GM08714 (cell line): ENCODE measurements around the gene MTA3.
"Not testable (repeated sequence)": the region's sequence is repeated elsewhere in the genome, so short reads cannot be mapped to it uniquely, and the experiment has no call there.

Source experiments
- H3K4me3 ChIP-seq: fragments of 200-500 bp; sonication (Bioruptor generic); 2 replicates; pipeline ENCODE4 v1.5.1; 2014; ENCODE audit warnings: mild to moderate bottlenecking, low read length, inconsistent platforms
- ZNF274 ChIP-seq: IDR thresholded peaks from 2 replicates; pipeline ENCODE4 v1.6.1; 2012; ENCODE audit warnings: mild to moderate bottlenecking, low read depth, low read length

The MTA3 gene

DNA sequence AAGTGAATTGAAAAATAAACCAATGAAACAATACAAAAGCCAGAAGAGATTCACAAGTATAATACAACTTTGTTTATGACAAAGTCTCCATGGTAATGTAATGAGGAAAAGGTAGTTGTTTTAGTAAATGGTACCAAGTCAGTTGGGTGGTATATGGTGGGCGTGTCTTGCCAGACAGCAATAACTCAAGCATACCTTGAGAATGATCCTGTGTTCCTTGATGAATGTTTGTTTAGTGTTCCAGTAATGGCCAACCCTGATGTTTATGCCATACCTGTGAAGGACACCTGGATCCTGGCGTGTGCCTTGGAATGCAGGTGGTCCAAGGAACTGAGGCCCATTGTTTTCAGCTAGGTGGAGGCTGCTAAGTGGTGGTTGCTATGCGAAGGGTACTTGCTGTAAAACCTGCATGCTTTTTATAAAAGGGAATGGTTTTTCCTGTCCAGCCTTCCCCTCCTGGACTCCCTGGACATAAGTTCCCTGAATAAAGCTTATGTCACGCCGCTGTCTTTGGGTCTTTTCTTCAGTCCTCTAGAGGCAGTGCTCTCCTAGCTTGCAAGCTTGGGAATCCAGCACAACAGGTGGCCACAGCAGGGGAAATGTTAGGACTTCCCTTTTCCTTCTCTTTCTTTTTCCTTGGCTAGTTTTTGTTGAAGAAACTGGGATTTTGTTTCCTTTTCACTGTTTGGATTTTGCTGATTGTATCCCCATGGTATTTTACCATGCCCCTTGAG is 54.7 kb downstream of the MTA3 start:
- TF ChIP-seq ZNF274: no peak
- no peak overlapping the region for H3K4me3 ChIP-seq

DNA sequence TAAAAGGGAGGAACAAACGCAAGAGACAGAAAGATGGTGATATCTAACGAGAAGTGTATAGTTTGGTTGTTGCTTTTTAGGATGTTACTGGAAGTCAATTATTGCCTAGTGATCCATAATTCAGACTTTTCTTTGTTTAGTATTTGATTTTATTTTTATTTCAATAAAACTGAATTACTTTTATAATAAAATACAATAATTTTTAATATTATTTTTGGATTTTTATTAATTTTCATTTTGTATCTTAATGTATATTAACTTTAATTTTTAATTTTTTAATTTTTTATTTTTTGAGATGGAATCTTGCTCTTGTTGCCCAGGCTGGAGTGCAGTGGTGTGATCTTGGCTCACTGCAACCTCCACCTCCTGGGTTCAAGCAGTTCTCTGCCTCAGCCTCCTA is 55.6 kb downstream of the MTA3 start:
- no peak for TF ChIP-seq ZNF274
- no peak overlapping the region for H3K4me3 ChIP-seq

DNA sequence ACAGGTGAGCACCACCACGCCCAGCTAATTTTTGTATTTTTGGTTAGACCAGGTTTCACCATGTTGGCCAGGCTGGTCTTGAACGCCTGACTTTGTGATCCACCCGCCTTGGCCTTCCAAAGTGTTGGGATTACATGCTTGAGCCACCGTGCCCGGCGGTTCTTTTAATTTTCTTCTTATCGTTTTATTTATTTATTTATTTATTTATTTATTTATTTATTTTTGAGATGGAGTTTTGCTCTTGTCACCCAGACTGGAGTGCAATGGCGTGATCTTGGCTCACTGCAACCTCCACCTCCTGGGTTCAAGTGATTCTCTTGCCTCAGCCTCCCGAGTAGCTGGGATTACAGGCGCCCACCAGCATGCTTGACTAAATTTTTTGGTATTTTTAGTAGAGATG is 59.6 kb downstream of the MTA3 start:
- not testable (repeated sequence) for H3K4me3 ChIP-seq

DNA sequence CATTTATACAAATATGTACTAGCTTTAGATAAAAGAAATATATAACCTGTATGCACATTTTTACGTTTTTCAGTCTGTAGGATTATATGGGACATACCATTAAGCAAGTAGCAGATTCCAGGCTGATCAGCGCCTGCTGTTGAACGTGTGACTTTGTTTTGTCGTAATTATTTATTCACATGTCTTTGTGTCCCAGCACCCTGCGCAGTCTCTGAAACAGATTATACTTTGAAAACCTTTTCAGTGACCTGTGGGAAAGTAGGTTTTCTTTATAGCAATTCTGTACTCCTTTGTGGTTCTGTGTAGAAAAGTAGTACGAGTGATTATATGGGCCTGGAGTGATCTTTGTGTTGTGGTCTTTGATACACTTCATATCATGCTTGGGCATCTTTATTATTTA is 68.5 kb downstream of the MTA3 start:
- H3K4me3 ChIP-seq: no peak overlapping the region
- no peak for TF ChIP-seq ZNF274

DNA sequence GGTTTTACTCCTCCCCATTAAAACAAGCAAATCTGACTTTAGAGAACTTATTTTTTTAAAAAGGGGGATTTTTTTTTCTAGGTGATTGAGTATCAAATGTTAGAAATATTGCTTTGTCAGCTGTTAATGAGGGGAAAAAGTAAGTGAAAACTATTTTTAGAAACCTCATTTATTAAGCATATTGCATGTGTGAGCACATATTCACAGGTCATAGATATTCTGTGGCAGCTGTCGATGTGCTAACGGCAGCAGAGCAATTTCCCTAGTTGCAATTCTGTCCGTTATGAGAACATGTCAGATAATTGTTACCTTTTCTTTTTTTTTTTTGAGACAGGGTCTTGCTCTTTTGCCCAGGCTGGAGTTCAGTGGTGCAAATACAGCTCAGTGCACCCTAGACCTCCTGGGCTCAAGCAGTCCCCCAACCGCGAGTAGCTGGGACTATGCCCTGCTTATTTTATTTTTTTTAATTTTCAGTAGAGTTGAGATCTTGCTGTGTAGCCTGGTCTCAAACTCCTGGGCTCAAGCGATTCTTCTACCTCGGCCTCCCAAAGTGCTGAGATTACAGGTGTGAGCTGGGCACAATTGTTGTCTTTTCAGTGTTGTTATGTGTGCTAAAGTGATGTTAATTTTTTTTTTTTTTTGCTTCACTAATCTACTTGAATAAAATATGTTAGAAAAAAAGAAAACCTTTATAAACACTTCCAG is 69.8 kb downstream of the MTA3 start:
- no peak for TF ChIP-seq ZNF274

DNA sequence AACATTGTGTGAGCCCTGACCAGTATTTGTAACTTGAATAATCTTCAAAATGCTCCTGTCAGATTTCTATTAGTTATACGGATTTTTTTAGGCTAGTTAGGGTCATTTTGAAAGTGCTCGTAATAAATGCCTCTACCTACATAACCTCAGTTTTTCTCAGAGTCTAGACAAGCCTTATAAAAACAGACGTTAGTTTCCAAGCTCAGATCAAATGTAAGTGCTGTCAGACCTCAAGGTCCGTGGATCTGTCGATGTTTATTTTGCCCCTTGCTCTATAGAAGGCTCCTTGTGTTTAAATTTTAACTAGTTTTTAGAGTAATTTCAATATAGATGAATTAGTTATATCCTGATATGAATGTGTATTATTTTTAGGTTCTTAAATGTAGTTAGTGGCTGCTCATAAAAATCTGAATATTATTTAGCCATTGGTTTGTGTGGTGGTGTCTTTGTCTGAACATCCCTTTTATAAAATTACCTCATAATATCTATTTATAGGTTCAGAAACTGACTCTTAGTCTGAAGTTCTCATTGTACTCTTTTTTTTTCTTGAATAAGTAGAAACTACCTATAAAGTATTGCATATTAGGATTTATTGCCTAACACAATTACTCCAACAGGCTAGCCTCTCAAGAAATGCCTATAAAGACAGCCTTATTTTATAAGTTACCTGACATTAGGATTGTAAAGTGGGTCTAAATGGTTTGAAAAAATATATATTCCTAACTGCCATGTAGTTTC is 71.1 kb downstream of the MTA3 start:
- no peak for TF ChIP-seq ZNF274
- no peak overlapping the region; the same call in 1 of the 2 replicates for H3K4me3 ChIP-seq

More for the DNA sequence above, 69.8 kb downstream of the MTA3 start:
- no peak overlapping the region for H3K4me3 ChIP-seq

DNA sequence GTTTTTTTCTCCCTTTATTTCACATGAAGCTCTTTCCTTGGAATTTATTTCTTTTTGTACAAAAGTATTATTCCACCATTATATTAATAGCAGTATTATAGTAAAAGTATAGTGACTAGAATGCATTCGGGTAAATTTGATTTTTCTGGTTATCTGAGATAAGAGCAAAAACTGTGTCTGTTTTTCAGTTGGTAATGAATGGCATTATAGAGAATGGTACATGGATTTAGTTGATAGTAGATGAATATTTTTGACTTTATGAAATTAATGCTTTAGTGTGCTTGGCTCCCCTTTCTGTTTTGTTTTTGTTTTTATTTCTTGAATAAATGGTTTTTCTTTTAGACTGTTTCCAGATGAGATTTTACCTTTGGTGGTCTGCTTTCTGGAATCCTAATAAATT is 71.8 kb downstream of the MTA3 start:
- TF ChIP-seq ZNF274: no peak
- H3K4me3 ChIP-seq: no peak overlapping the region

DNA sequence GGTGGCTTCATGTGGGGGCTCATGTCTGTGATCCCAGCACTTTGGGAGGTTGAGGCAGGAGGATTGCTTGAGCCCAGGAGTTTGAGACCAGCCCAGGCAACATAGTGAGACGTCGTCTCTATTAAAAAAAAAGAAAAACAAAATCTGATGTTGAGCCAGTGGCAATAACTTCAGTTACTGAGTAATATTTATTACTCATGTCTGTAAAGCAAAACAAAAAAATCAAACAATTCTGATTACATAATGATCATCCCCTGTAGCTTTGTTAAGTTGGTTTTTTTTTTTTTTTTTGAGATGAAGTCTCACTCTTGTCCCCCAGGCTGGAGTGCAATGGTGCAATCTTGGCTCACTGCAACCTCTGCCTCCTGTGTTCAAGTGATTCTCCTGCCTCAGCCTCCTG is 73.9 kb downstream of the MTA3 start:
- H3K4me3 ChIP-seq: not testable (repeated sequence)

DNA sequence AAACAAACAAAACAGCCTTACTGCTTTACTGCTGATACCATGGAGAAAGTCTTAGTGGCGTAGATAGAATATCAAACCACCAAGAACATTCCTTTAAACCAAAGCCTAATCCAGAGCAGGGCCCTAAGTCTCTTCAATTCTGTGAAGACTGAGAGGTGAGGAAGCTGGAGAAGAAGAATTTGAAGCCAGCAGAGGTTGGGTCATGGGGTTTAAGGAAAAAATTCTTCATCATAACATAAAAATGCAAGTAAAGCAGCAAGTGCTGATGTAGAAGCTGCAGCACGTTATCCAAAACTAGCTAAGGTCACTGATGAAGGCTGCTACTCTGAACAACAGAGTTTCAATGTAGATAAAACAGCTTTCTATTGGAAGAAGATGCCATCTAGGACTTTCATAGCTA is 77.1 kb downstream of the MTA3 start:
- no peak overlapping the region for H3K4me3 ChIP-seq
- TF ChIP-seq ZNF274: no peak

DNA sequence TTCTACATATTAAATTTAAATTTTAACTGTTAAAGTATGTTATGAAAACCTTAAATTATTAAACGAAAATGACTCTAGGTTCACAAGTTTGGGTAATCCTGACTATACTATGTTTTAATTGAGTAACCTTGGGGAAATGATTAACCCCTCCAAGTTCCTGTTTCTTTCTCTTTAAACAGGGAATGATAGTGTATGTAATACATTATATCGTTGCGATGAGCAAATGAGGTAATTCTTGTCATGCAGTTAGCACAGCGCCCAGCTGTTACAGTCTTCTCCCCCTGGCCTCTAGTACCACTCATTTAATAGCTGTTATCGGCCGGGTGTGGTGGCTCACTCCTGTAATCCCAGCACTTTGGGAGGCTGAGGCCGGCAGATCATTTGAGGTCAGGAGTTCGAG is 80.4 kb downstream of the MTA3 start:
- H3K4me3 ChIP-seq: no peak overlapping the region
- no peak for TF ChIP-seq ZNF274

DNA sequence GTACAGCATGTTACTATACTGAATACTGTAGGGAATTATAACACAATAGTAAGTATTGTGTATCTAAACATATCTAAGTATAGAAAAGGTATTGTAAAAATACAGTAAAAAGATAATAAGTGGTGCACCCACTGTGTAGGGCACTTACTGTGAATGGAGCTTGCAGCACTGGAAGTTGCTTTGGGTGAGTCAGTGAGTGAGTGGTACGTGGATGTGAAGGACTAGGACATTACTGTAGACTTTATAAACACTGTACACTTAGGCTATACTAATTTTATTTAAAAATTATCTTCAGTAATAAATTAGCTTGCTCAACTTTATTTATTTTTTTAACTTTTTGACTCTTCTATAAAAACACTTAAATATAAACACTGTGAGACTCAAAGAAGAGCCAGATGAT is 82.6 kb downstream of the MTA3 start:
- no peak overlapping the region for H3K4me3 ChIP-seq
- no peak for TF ChIP-seq ZNF274

DNA sequence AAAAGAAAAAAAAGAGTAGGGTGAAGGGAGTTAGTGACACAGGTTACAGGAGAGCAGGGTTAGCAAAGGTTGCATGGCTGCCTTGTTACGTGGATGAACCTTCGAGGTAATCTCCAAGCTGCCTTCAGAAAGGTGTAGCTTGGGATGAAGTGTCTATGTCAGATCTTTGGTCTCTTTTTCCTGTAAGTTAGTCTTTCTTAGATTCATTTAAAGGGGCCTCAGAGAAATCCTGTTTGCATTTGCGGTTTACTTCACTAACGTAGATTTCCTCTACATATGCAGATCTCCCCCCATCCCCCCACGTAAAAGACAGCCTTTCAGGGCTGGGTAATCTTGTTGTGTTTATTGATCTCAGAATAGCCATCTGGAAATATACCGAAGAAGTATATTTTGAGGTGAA is 83.7 kb downstream of the MTA3 start:
- no peak overlapping the region; the same call in 1 of the 2 replicates for H3K4me3 ChIP-seq
- TF ChIP-seq ZNF274: no peak

DNA sequence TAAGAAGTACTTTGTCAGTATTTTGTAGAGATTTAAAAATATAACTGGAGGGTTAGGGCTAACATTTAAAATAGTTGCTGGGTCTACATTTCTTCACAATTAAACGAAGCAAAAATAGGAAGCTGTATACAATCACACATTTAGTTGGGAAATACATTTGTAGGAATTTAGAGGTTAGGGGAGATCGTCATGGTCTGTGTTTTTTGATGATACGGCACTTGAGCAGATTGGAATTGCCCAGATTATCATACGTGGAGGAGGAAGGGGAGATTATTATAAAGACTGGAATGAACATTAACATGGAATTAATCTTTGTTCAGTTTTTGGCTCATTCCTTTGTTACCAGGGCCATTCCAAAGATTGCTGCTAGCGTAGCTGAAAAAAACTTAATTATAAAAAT is 84.6 kb downstream of the MTA3 start:
- TF ChIP-seq ZNF274: no peak
- no peak overlapping the region for H3K4me3 ChIP-seq

DNA sequence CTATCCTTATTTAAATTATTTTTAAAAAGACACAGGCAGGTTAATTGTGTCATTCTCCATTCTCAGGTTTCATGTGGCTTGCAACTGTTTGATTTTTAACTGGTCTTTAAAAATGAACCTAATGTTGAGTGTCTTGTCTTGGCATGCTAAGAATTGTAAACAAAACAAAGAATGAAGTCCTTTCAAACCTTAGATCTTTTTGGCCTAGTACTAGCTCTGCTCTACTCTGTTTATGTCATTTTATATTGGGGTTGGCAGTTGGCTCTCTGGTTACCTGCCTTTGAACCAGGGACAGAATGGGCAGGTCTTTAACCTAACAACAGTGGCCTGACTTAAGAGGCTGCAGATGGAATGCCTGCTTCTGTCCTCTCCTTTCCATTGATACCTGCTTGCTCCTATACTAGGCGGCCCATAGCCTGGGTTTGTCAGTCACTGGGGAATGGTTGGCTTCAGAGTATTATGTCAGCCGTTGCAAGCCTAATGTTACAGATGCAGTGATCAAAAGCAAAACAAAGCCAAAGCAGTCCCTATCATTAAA is 85.5 kb downstream of the MTA3 start:
- H3K4me3 ChIP-seq: no peak overlapping the region
- TF ChIP-seq ZNF274: no peak

DNA sequence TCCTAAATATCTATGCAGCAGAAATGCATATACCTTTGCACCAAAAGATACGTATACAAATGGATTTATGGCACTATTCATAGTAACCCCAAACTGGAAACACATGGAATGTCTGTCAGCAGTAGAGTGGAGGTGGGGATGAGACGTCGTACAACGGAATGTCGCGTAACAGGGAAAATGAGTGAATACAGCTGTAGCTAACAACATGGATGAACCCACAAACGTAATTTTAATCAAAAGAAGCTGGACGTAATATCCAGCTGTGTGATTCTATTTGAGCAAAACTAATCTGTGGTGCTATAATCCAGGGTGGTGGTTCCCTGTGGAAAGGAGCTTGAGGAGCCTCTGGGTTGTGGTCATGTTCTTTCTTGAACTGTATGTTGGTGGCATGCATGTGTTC is 89.9 kb downstream of the MTA3 start:
- no peak for TF ChIP-seq ZNF274

More for the DNA sequence above, 89.9 kb downstream of the MTA3 start:
- H3K4me3 ChIP-seq: no peak overlapping the region
